UCSD-AML1 (cell line): Measurements from ENCODE around the gene GREM1.

Source experiments
- DNase-seq: peaks from one replicate; lab custom pipeline; 2025; ENCODE audit not compliant: unreplicated experiment; lab: John Stamatoyannopoulos, UW

The GREM1 gene

DNA sequence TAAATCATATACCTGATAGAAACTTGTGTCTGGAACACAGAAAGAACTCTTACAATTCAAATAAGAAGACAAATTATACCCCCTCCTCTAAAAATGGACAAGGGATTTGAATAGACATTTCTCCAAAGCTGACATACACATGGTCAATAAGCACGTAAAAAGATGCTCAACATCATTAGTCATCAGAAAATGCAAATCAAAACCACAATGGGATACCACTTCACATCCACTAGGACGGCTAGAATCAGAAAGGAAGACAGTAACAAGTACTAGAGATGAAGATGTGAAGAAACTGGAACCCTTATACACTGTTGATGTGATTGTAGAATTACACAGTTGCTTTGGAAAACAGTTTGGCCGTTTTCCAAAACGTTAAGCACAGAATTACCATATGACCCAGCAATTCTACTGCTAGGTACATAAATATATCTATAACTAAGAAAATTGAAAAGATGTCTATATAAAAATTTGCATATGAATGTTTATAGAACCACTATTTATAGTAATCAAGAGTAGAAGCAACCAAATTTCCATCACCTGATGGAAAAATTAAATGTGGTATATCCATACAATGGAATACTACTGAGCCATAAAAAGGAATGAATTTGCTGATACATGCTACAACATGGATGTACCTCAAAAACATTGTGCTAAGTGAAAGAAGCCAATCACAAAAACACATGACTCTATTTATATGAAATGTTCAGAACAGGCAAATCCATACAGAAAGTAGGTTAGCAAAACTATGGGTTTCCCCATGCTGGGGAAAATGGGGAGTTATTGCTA, 60.8 kb downstream of the GREM1 start:
- DNase-seq, result no peak

DNA sequence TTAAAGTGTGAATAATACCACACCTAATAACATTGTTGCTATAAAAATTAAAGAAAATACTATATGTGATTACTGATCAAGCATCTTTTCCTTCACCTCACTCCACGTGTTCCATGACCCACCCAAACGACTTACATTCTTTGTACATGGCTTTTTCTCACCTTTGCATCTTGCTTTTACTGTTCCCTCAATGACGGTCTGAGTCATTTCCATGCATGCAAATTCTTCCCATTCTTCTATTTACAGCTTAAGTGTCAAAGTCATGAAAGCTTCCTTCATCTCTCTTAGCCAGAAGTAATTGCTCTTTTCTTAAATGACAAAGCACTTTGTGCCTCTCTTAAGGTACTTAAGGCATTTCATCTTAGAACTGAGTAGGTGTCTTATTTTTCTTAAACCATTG, 64.0 kb downstream of the GREM1 start:
- DNase-seq, result no peak

DNA sequence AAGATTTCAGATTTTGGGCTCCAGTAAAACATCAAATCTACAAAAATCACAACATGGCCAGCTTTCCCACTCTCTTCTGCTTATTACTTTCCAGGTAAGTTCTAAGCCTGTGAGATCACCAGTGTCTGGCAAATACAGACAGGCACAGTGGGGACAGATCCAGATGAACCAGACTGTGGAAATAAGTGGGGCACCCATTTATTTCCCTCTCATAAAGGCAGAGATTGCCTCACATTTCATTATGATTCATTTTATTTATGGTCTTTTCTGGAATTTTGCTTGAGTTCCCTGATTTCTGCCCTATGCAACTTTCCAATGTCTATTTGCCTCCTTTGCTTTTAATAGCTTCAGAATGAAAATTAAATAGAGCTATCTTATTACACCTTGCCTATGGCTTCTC, 66.8 kb downstream of the GREM1 start:
- DNase-seq, result no peak

DNA sequence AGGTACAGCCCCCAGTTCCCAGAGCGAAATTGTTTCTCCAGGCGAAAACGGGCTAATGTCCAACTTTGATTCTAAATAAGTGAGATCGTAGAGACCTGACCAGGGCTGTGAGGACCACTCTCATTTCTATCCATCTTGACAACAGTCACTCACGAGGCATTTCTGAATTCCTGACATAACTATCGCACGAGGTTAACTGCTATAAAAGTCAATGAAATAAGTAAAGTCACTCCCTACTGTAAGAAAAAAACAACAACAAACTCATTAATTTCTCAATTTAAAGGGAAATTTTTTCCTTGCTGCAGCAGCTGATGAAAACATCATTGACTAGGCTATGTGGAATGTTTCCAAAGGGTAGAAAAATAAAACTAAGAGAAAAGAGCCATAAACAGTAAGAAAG, 69.1 kb downstream of the GREM1 start:
- DNase-seq, result no peak

DNA sequence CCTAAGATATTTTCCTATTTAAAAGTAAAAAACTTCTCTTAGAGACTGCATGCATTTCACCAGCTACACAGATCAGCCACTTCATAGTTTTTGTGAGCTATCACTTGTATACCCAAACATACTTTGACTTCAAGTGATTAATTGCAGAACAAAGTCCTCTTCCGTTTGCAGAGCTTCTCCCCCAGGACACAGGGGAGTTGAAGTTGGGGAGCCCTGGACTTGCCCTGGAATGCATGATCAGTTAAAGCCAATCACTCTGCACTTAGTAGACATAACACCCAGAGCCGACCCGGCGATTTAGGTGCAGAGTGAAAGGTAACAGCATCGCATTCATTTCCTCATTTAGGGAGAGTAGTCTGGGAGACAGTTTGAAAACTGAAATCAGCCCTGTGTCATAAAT, 70.1 kb downstream of the GREM1 start:
- no peak for DNase-seq

DNA sequence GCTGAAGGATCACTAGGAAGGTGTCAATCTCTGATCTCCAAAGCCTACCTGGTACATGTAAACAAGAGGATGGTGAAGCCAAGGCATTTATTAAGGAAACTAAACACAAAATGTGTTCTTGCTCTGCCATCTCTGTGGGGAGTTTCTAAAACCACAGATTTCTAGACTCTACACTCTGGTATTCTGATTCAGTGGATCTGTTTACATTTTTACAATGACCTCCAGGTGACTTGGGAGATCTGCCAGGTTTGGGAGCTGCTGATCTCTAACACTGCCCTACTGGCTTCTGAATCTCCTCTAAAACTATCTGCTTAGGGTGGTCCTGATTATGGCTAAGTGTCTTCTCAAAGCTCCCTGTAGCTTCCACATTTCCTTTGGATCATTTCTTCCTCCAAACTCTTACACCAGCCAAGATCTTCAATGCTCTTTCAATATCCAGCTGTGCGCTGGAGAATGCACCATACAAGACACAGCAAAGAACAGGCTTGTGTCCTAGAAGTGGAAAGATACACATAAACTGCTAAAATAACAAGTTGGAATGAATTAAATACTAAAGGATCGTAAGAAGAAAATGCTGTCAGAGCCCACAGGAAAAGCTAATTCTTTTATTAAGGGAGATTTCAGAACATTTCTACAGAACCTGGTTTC, 72.7 kb downstream of the GREM1 start:
- no peak for DNase-seq

DNA sequence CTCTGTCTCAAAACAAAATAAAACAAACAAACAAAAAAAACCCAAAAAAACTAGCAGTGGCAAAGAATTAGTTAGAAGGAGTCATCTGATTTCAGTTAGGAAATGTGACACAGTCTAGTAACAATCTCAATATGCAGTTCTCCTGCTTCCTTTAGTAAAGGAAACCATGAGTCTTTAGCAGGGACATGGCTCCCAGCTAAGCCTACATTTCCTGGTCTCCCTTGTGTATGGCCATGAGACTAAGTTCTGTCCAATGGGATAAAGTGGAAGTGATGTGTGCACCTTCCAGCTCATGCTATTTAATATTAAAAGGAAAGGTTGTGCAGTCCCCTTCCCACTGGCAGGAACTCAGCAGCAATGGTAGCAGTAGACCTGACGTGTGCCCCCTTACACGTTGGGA, 74.6 kb downstream of the GREM1 start:
- no peak for DNase-seq
